H9 (cell line): ENCODE results near the gene KCNG2. TPM values are rescaled to one million over a fixed set of nuclear protein-coding genes. Genes with fewer than 3 reads are reported as not detected.

Source experiments
- DNase-seq: peaks from one replicate; pipeline ENCODE4 v3.0.0-alpha.2; 2017
- H2AFZ ChIP-seq: one replicate; pipeline ENCODE4 v1.6.1; 2013; ENCODE audit warnings: mild to moderate bottlenecking, low read length, control low read depth, moderate library complexity
- H2AK5ac ChIP-seq: 2 replicates; pipeline ENCODE4 v1.6.1; 2013; ENCODE audit warnings: low read length, control low read depth, mixed read lengths; ENCODE audit not compliant: insufficient read length
- H2BK120ac ChIP-seq: one replicate; pipeline ENCODE4 v1.6.1; 2013; ENCODE audit warnings: low read depth, mild to moderate bottlenecking, low read length, control low read depth, inconsistent platforms; ENCODE audit not compliant: poor library complexity, severe bottlenecking
- H2BK12ac ChIP-seq: 2 replicates; pipeline ENCODE4 v1.6.1; 2013; ENCODE audit warnings: low read length, control low read depth, mixed read lengths, low read depth; ENCODE audit not compliant: insufficient read length
- H2BK15ac ChIP-seq: 2 replicates; pipeline ENCODE4 v1.6.1; 2013; ENCODE audit warnings: low read depth, low read length, control low read depth
- H2BK20ac ChIP-seq: one replicate; pipeline ENCODE4 v1.6.1; 2013; ENCODE audit warnings: low read depth, mild to moderate bottlenecking, low read length, control low read depth, inconsistent platforms; ENCODE audit not compliant: poor library complexity, severe bottlenecking
- H2BK5ac ChIP-seq: 2 replicates; pipeline ENCODE4 v1.6.1; 2013; ENCODE audit warnings: low read length, control low read depth, mixed read lengths; ENCODE audit not compliant: insufficient read length
- H3K14ac ChIP-seq: 2 replicates; pipeline ENCODE4 v1.6.1; 2013; ENCODE audit warnings: low read length, control low read depth; ENCODE audit not compliant: insufficient read depth
- H3K18ac ChIP-seq: 2 replicates; pipeline ENCODE4 v1.6.1; 2013; ENCODE audit warnings: low read depth, mild to moderate bottlenecking, mixed read lengths, low read length, control low read depth; ENCODE audit not compliant: insufficient read length
- H3K23ac ChIP-seq: 2 replicates; pipeline ENCODE4 v1.6.1; 2013; ENCODE audit warnings: low read length, control low read depth, mixed read lengths, low read depth; ENCODE audit not compliant: insufficient read length
- H3K23me2 ChIP-seq: 2 replicates; pipeline ENCODE4 v1.6.1; 2013; ENCODE audit warnings: low read depth, mild to moderate bottlenecking, mixed read lengths, low read length, control low read depth; ENCODE audit not compliant: insufficient read length, poor library complexity, severe bottlenecking
- H3K27ac ChIP-seq: 2 replicates; pipeline ENCODE4 v1.5.1; 2013; ENCODE audit warnings: low read length, control low read depth, mixed read lengths, low read depth; ENCODE audit not compliant: insufficient read length
- H3K27me3 ChIP-seq: 2 replicates; pipeline ENCODE4 v1.6.1; 2013; ENCODE audit warnings: low read length, control low read depth, inconsistent platforms; ENCODE audit not compliant: insufficient read depth
- H3K4ac ChIP-seq: 2 replicates; pipeline ENCODE4 v1.6.1; 2013; ENCODE audit warnings: low read depth, mild to moderate bottlenecking, control low read depth, inconsistent platforms, low read length, moderate library complexity
- H3K4me1 ChIP-seq: 2 replicates; pipeline ENCODE4 v1.6.1; 2013; ENCODE audit warnings: low read length, control low read depth, inconsistent platforms; ENCODE audit not compliant: insufficient read depth
- H3K4me2 ChIP-seq: 2 replicates; pipeline ENCODE4 v1.6.1; 2013; ENCODE audit warnings: low read length, control low read depth, mixed read lengths; ENCODE audit not compliant: insufficient read length, insufficient read depth
- H3K56ac ChIP-seq: 2 replicates; pipeline ENCODE4 v1.6.1; 2013; ENCODE audit warnings: low read depth, mild to moderate bottlenecking, mixed read lengths, low read length, control low read depth; ENCODE audit not compliant: insufficient read length
- H3K79me1 ChIP-seq: 2 replicates; pipeline ENCODE4 v1.6.1; 2013; ENCODE audit warnings: low read depth, mild to moderate bottlenecking, moderate library complexity, low read length, control low read depth, inconsistent platforms; ENCODE audit not compliant: insufficient read depth, poor library complexity, severe bottlenecking
- H3K79me2 ChIP-seq: 2 replicates; pipeline ENCODE4 v1.6.1; 2013; ENCODE audit warnings: low read length, control low read depth, inconsistent platforms; ENCODE audit not compliant: insufficient read depth
- H3K9ac ChIP-seq: 2 replicates; pipeline ENCODE4 v1.6.1; 2013; ENCODE audit warnings: low read length, control low read depth, mixed read lengths; ENCODE audit not compliant: insufficient read length; ENCODE audit errors: extremely low read depth
- H3K9me3 ChIP-seq: one replicate; pipeline ENCODE4 v1.6.1; 2013; ENCODE audit warnings: low read depth, low read length, inconsistent platforms; ENCODE audit not compliant: control insufficient read depth
- H3T11ph ChIP-seq: one replicate; pipeline ENCODE4 v1.6.1; 2013; ENCODE audit warnings: mild to moderate bottlenecking, low read length, control low read depth, inconsistent platforms
- H4K20me1 ChIP-seq: one replicate; pipeline ENCODE4 v1.6.1; 2013; ENCODE audit not compliant: control insufficient read depth, insufficient read length, insufficient read depth
- H4K5ac ChIP-seq: 2 replicates; pipeline ENCODE4 v1.6.1; 2013; ENCODE audit warnings: low read depth, mild to moderate bottlenecking, mixed read lengths, low read length, control low read depth; ENCODE audit not compliant: insufficient read length
- H4K8ac ChIP-seq: replicated peaks from 2 replicates; pipeline ENCODE4 v1.6.1; 2013; ENCODE audit warnings: low read length, control low read depth, mixed read lengths, low read depth; ENCODE audit not compliant: insufficient read length
- H4K91ac ChIP-seq: 2 replicates; pipeline ENCODE4 v1.6.1; 2013; ENCODE audit warnings: low read depth, mild to moderate bottlenecking, moderate library complexity, mixed read lengths, low read length, control low read depth; ENCODE audit not compliant: insufficient read length
- H3K27ac Mint-ChIP-seq, 3 experiments: 2 replicates in 2 of 3; 3 replicates in 1 of 3; pipeline ENCODE4 v1.8.0; 2020 to 2021; ENCODE audit warnings: mixed read lengths in 3 of 3, mild to moderate bottlenecking in 1 of 3, moderate library complexity in 1 of 3
- H3K27me3 Mint-ChIP-seq: 2 replicates; pipeline ENCODE4 v1.8.0; 2021; ENCODE audit warnings: low read depth, mild to moderate bottlenecking, moderate library complexity, mixed read lengths
- H3K36me3 Mint-ChIP-seq, 3 experiments: 2 replicates in 2 of 3; 3 replicates in 1 of 3; pipeline ENCODE4 v1.8.0; 2020 to 2021; ENCODE audit warnings: low read depth in 3 of 3, mixed read lengths in 3 of 3; ENCODE audit not compliant: insufficient read depth in 1 of 3
- H3K4me1 Mint-ChIP-seq, 2 experiments: 2 replicates each; pipeline ENCODE4 v1.8.0; 2020; ENCODE audit warnings: mixed read lengths in 2 of 2
- H3K4me3 Mint-ChIP-seq, 2 experiments: 2 replicates in 1 of 2; 3 replicates in 1 of 2; pipeline ENCODE4 v1.8.0; 2020 to 2021; ENCODE audit warnings: mild to moderate bottlenecking in 2 of 2, mixed read lengths in 2 of 2, moderate library complexity in 1 of 2
- H3K9me3 Mint-ChIP-seq, 2 experiments: 2 replicates in 1 of 2; 3 replicates in 1 of 2; pipeline ENCODE4 v1.8.0; 2020; ENCODE audit warnings: mild to moderate bottlenecking in 2 of 2, mixed read lengths in 2 of 2, moderate library complexity in 1 of 2
- CTCF ChIP-seq: fragments of 200-600 bp; sonication (generic); conservative IDR thresholded peaks from 3 replicates; pipeline ENCODE4 v1.8.0; 2021; ENCODE audit warnings: antibody characterized with exemption, mild to moderate bottlenecking
- WGBS: extraction: QIAGEN DNeasy Blood & Tissue Kit; methylation state at CpG from one replicate; pipeline ENCODE4 v1.1.7; 2013; ENCODE audit warnings: missing lambda C conversion rate, low lambda C conversion rate, mixed read lengths; ENCODE audit not compliant: insufficient read length; ENCODE audit errors: extremely low coverage; 5-methylcytosine and 5-hydroxymethylcytosine counted together
- total RNA-seq: library from RNA; stranded (reverse); gene quantifications from 2 replicates; pipeline ENCODE4 v1.2.1, GENCODE V29; 2021

Gene KCNG2
- total RNA-seq, 1 experiment from 2014 or later = 0.15 TPM

GRCh38 chr18:79911344-79912270 lies 113.9 kb downstream of the KCNG2 start:
- no peak for TF ChIP-seq CTCF
- peaks cover 0 to 4% of the 10 kb centered on the region in 2 experiments; a peak in 1 of 5 replicates for H3K9me3 Mint-ChIP-seq
- no peak overlapping the region for H2BK20ac ChIP-seq
- H2BK12ac ChIP-seq = no peak overlapping the region
- no peak overlapping the region for H3K27ac ChIP-seq
- no peak overlapping the region for H2AFZ ChIP-seq
- no peak overlapping the region for H3K18ac ChIP-seq
- H3K79me1 ChIP-seq = no peaks in the 10 kb centered on the region
- H3K4me3 Mint-ChIP-seq = peak overlapping the region; percentile 29 to 43
- peaks cover 4 to 17% of the 10 kb centered on the region in 2 experiments; a peak in 3 of 4 replicates for H3K4me1 Mint-ChIP-seq
- H2BK5ac ChIP-seq = no peak overlapping the region
- DNase-seq = peak; percentile 47
- H3K4me2 ChIP-seq = peak overlapping the region; percentile 38
- no peak overlapping the region for H3T11ph ChIP-seq
- H3K4me1 ChIP-seq = no peaks in the 10 kb centered on the region
- no peak overlapping the region for H4K91ac ChIP-seq
- no peak overlapping the region for H3K23ac ChIP-seq
- no peak overlapping the region for H2BK120ac ChIP-seq
- no peaks in the 10 kb centered on the region for H3K79me2 ChIP-seq
- H3K27ac Mint-ChIP-seq = no peak overlapping the region
- no peak overlapping the region for H3K9ac ChIP-seq
- peaks cover 11% of the 10 kb centered on the region for H3K27me3 Mint-ChIP-seq
- H4K5ac ChIP-seq = no peak overlapping the region
- no peak overlapping the region for H3K4ac ChIP-seq
- no peaks in the 10 kb centered on the region for H3K23me2 ChIP-seq
- H2BK15ac ChIP-seq = no peak overlapping the region; the same call in 1 of the 2 replicates
- no peak overlapping the region for H2AK5ac ChIP-seq
- H4K20me1 ChIP-seq = no peaks in the 10 kb centered on the region
- H3K9me3 ChIP-seq = no peaks in the 10 kb centered on the region
- H3K36me3 Mint-ChIP-seq = peaks cover 0 to 23% (median 4%) of the 10 kb centered on the region in 3 experiments; a peak in 4 of 7 replicates
- H3K56ac ChIP-seq = no peak overlapping the region
- no peak overlapping the region for H4K8ac ChIP-seq
- no peak overlapping the region for H3K14ac ChIP-seq
- WGBS = no CpG with 5 or more reads among the region's 29 CpGs
- no peaks in the 10 kb centered on the region for H3K27me3 ChIP-seq
